ENCODE results near the gene TRPM8.
"Not testable (repeated sequence)": the region's sequence is repeated elsewhere in the genome, so short reads cannot be mapped to it uniquely, and the experiment has no call there.

TRPM8 gene

GRCh38 chr2:233917116-233917515 lies at the start of gene TRPM8:
TRPM8 (plus strand) TSS chr2:233917373; CDS start chr2:233926538, 9,165 bp downstream.
- Mint-ChIP-seq H3K9me3 (no peaks in the 10 kb centered on the region), H3K4me3 (no peak within 1 kb of the TSS), H3K36me3 (ENCODE audit: low read depth) (no peaks in the 10 kb centered on the region), H3K27me3 (ENCODE audit: low read depth, poor library complexity) (peaks cover 33% of the 10 kb centered on the region), H3K4me1 (no peaks in the 10 kb centered on the region), H3K27ac (no peak within 1 kb of the TSS)
- no peak for TF ChIP-seq CTCF (IDR thresholded peaks at IDR 0.05)
- no peak for DNase-seq

GRCh38 chr2:233867993-233868532 lies 49.1 kb upstream of the TRPM8 start, which contains the start of gene MSL3B:
MSL3B (minus strand) TSS chr2:233868386.
- Mint-ChIP-seq H3K4me1 (peaks cover 8% of the 10 kb centered on the region), H3K27me3 (ENCODE audit: low read depth, poor library complexity) (peaks cover 43% of the 10 kb centered on the region), H3K36me3 (ENCODE audit: low read depth) (peaks cover 49% of the 10 kb centered on the region), H3K4me3 (peak within 1 kb of the TSS; percentile 88), H3K9me3 (peaks cover 70% of the 10 kb centered on the region), H3K27ac (no peak within 1 kb of the TSS)
- no peak for TF ChIP-seq CTCF (IDR thresholded peaks at IDR 0.05)
- peak; percentile 49 for DNase-seq

- Mint-ChIP-seq H3K36me3 (ENCODE audit: low read depth) (peaks cover 32% of the 10 kb centered on the region), H3K4me3 (no peak overlapping the region), H3K27me3 (ENCODE audit: low read depth, poor library complexity) (peaks cover 63% of the 10 kb centered on the region), H3K4me1 (peaks cover 8% of the 10 kb centered on the region), H3K27ac (no peak overlapping the region), H3K9me3 (peaks cover 55% of the 10 kb centered on the region)
- DNase-seq: no peak
- TF ChIP-seq CTCF (IDR thresholded peaks at IDR 0.05): no peak
Measured at GRCh38 chr2:233871432-233871831, 45.7 kb upstream of the TRPM8 start.

- DNase-seq, H3K4me1 Mint-ChIP-seq, H3K27ac Mint-ChIP-seq, H3K4me3 Mint-ChIP-seq: not testable (repeated sequence)
- Mint-ChIP-seq H3K36me3 (ENCODE audit: low read depth) (peaks cover 25% of the 10 kb centered on the region), H3K27me3 (ENCODE audit: low read depth, poor library complexity) (peaks cover 64% of the 10 kb centered on the region), H3K9me3 (peaks cover 50% of the 10 kb centered on the region)
Measured at GRCh38 chr2:233872125-233872524, 45.0 kb upstream of the TRPM8 start.

- Mint-ChIP-seq H3K27ac (no peak overlapping the region), H3K36me3 (ENCODE audit: low read depth) (no peaks in the 10 kb centered on the region), H3K4me3 (no peak overlapping the region), H3K27me3 (ENCODE audit: low read depth, poor library complexity) (peaks cover 38% of the 10 kb centered on the region), H3K9me3 (peaks cover 48% of the 10 kb centered on the region), H3K4me1 (no peaks in the 10 kb centered on the region)
- TF ChIP-seq CTCF (IDR thresholded peaks at IDR 0.05): no peak
- no peak for DNase-seq
Measured at GRCh38 chr2:233882353-233882752, 34.8 kb upstream of the TRPM8 start.

GRCh38 chr2:233892793-233893192 lies 24.4 kb upstream of the TRPM8 start:
- H3K4me3 Mint-ChIP-seq: no peak overlapping the region
- no peak for DNase-seq
- no peaks in the 10 kb centered on the region for H3K9me3 Mint-ChIP-seq
- H3K27ac Mint-ChIP-seq: no peak overlapping the region
- TF ChIP-seq CTCF (IDR thresholded peaks at IDR 0.05): no peak
- peaks cover 18% of the 10 kb centered on the region for H3K27me3 Mint-ChIP-seq (ENCODE audit: low read depth, poor library complexity)
- H3K36me3 Mint-ChIP-seq (ENCODE audit: low read depth): no peaks in the 10 kb centered on the region
- no peaks in the 10 kb centered on the region for H3K4me1 Mint-ChIP-seq

GRCh38 chr2:233896253-233896652 lies 20.9 kb upstream of the TRPM8 start:
- DNase-seq; H3K9me3 Mint-ChIP-seq; H3K27ac Mint-ChIP-seq; H3K4me3 Mint-ChIP-seq; H3K36me3 Mint-ChIP-seq (ENCODE audit: low read depth); H3K4me1 Mint-ChIP-seq: not testable (repeated sequence)
- H3K27me3 Mint-ChIP-seq (ENCODE audit: low read depth, poor library complexity): peaks cover 20% of the 10 kb centered on the region
